GM23248 (cell line): ENCODE results near the gene MRPS21.

ENCODE experiments used
- EZH2 ChIP-seq: fragments of 200-600 bp; sonication (generic); IDR thresholded peaks from 2 replicates; pipeline ENCODE4 v1.6.1; 2018; ENCODE audit warnings: antibody characterized with exemption, mild to moderate bottlenecking; ENCODE audit not compliant: insufficient read depth, poor library complexity, severe bottlenecking
- EZH2phosphoT487 ChIP-seq: fragments of 200-600 bp; sonication (generic); IDR thresholded peaks from 2 replicates; pipeline ENCODE4 v1.6.1; 2018; ENCODE audit warnings: antibody characterized with exemption, moderate library complexity, mild to moderate bottlenecking, low read depth; ENCODE audit not compliant: insufficient read depth

GRCh38 chr1:150332651-150333290, 39.1 kb downstream of the MRPS21 start:
- TF ChIP-seq EZH2, result no peak
- TF ChIP-seq EZH2phosphoT487, result no peak
